HG03575 (cell line): Measurements from ENCODE around the gene AKT3.
"Not testable (repeated sequence)": the region's sequence is repeated elsewhere in the genome, so short reads cannot be mapped to it uniquely, and the experiment has no call there.

Experiments used
- ATAC-seq: cut with Tn5 transposase; IDR thresholded peaks from one replicate; pipeline ENCODE4 v1.9.1; 2021; ENCODE audit not compliant: unreplicated experiment, insufficient number of reproducible peaks, low FRiP score; ENCODE audit errors: extremely low read depth

AKT3 gene

DNA sequence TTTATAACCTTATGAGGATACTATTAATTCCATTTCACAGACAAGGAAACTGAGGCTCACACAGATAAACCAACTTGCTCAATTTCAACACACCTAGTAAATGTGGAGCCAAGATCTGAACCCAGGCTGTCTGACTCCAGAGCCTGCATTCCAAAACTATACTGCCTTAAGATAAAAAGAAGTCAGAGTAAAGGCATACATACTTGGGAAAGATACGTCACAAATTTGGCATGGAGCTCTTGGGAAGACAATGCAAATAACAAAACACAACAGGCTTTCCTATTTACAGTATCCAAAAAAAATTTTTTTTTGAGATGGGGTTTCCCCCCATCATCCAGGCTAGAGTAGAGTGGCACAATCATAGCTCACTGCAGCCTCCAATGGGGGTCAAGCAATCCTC lies 5.9 kb downstream of the AKT3 start:
- no peak for ATAC-seq

DNA sequence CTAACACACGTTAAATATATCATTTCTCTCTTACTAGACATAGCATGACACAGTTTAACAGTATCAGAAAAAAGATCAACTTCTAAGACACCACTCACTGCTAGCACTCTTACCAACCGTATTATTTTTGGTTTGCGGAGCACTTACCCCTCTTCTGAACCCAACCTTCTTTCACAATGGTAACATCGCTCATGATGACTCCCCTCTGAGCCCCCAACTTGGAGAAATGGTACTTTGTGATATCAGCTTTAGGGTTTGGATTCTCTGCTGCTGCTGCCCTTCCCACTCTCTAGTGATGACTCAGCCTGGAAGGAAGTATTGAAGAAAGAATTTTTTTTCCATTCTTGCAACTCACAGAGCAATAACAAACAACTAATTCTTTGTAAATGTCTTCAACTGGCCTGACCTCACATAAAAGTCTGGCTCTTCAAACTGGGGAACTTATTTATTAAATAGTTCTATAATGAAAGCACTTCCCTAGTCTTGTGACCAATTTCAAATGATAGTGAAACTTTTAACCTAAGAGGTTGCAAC lies 7.0 kb downstream of the AKT3 start:
- ATAC-seq = no peak

DNA sequence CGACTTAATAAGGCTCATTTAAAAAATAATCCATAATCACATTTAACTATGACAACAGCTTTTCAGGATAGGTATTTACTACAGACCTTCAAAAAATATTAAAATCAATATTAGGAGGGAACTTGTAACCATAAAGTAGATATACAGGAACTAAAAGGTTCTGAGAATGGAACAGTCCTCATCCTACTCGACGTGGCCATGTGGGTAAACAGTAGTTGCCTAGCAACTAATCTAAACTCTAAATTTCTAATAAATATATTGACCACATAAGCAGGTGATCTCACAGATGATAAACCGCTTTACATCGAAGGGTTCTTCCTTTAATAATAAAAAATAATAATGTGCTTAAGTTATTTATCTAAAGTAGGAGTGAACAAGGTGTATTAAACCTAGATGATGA lies 7.9 kb downstream of the AKT3 start:
- no peak for ATAC-seq

DNA sequence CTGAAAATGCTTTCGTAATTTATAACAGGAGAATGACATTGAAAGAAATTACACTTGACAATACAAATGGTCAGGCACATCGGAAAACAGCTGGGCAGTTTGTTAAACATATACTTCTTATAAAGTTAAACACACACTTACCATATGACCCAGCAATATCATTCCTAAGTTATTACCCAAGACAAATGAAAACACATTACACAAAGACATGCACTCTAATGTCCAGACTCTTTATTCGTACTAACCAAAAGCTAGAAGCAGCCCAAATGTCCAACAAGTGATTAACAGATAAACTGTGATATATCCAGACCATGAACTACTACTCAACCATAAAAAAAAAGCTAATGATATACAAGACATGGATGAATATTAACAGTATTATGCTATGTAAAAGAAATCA lies 8.5 kb downstream of the AKT3 start:
- no peak for ATAC-seq

DNA sequence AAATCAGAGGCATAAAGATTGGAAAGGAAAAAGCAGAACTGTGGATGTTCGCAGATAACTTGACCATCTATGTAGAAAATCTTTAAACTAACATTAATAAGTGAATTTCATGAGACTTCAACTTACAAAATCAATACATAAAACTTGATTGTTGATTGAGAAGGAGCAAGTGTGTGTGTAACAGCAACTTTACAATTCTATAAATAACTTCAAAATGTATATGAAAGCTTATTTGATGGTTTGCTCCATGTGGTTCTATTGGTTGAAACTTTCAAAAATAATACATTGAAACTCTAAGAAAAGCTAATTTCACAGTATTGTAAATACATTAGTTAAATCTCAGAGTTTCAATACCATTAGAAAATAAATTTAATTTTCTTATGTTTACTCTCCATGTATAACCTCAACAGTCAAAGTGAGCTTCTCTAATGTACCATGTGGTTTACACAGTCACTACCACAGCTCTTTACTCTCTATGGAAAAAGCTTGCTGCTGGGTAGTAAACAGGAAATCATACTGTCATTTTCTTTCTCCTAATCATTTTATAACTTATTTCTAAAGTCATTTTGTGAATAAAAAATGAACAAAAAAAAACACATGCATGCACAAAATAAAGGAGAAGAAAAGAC lies 12.0 kb downstream of the AKT3 start:
- peak; percentile 67 for ATAC-seq

DNA sequence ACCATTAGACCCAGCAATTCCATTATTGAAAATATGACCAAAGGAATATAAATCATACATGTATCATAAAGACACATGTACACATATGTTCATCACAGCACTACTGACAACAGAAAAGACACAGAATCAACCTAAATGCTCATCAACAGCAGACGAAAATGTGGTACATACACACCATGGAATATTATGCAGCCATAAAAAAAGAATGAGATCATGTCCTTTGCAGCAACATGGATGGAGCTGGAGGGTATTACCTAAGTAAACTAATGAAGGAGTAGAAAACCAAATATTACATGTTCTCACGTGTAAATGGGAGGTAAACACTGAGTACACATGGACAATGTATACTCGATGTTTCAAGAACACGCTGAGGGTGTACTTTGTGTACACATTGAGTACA lies 15.9 kb downstream of the AKT3 start:
- no peak for ATAC-seq

DNA sequence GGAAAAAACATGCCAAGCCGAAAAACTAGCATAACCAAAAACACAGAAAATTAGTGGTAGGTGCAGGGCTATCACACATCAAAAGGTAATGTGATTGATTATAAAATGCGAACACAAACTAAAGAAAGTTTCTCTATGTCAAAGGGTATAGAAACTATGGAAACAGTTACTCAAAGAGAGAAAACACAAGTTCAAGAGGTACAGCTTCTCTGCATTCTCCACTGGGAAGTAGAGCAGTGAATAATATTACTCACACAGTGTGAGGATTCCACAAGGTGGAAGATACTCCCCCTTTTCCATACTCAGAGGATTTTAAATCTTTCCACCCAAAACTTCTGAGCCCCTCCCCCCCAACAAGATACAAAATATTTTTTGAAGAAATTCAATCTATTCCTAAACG lies 18.6 kb downstream of the AKT3 start:
- ATAC-seq = no peak

DNA sequence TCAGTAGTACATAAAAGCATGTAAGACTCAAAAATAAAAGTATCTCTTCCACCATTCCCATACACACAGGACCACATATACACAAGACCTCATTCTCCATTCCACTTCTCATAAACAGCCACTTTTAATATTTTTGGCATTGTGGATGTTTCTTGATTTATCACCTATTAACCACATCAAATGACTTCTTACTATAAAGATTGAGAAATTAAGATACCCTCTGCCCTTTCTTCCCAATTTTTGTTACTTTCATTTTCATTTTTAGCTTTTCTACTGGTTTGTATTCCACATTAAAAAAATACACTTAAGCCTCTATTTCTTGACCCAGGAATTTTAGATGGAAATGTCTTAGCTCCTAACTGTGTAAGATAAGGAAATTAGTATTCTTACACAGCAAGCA lies 22.8 kb downstream of the AKT3 start:
- ATAC-seq = no peak

DNA sequence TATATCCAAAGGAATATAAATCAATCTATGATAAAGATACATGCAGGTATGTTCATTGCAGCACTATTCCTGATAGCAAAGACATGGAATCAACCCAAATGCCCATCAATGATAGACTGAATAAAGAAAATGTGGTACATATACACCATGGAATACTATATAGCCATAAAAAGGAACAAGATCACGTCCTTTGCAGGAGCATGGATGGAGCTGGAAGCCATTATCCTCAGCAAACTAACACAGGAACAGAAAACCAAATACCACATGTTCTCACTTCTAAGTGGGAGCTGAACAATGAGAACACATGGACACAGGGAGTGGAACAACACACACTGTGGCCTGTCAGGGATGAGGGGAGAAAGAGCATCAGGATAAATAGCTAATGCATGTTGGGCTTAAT lies 25.1 kb downstream of the AKT3 start:
- ATAC-seq = not testable (repeated sequence)

DNA sequence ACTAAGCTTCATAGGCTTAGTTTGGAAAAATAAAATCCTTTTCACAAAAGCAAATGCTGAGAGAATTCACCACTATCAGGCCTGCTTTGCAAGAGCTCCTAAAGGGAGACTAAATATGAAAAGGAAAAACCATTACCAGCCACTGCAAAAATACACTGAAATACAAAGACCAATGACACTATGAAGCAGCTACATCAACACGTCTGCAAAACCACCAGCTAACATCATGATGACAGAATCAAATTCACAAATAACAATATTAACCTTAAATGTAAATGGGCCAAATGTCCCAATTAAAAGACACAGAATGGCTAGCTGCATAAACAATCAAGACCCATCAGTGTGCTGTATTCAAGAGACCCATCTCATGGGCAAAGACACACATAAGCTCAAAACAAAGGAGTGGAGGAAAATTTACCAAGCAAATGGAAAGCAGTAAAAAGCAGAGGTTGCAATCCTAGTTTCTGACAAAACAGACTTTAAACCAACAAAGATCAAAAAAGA lies 28.8 kb downstream of the AKT3 start:
- ATAC-seq = no peak

DNA sequence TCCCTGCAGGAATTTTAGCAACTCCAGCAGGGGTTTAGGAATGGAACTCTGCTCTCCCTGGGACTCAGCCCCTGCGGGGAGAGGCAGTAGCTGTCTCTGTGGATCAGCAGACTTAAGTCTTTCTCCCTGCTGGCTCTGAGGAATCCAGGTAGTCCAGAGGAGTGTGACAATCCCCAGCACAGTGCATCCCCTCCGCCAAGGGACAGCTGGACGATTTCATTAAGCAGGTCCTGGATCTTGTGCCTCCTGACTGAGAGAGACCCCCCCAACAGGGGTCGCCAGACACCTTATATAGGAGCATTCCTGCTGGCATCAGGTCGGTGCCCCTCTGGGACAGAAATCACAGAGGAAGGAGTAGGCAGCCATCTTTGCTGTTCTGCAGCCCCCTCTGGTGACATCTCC lies 30.6 kb downstream of the AKT3 start:
- ATAC-seq = no peak

DNA sequence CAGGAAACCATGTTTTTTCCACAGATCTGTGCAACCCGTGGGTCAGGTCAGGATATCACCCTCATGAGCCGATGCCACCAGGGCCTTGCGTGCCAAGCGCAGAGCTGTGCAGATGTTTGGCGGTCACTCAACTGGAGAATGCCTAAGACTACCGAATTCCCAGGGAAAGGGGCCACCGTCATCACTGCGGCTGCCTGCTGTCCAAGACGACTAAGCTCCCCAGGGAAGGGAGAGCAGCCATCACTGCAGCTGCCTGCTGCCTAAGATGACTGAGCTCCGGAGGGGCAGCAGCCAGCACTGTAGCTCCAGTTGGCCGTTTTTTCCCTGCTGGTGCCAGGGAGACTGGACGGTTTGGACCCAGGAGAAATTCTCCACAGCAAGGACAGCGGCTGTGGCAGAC lies 31.1 kb downstream of the AKT3 start:
- no peak for ATAC-seq

DNA sequence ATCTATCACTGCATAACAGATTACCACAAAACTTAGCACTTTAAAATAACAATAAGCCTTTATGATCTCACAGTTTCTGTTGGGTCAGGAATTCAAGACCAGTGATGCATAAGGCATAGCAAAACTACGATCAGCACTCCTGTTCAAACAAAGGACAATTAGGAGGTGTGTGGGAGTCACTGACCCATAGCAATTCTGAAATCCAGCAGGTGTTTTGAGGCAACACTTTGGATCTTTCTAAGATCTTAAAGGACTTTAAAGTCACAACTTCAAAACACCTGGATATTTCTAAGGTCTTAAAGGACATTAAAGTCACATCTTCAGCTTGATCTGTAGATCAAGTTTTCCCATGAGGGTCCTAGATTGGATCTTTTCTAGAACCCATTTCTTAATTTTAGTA lies 35.3 kb downstream of the AKT3 start:
- ATAC-seq = no peak

DNA sequence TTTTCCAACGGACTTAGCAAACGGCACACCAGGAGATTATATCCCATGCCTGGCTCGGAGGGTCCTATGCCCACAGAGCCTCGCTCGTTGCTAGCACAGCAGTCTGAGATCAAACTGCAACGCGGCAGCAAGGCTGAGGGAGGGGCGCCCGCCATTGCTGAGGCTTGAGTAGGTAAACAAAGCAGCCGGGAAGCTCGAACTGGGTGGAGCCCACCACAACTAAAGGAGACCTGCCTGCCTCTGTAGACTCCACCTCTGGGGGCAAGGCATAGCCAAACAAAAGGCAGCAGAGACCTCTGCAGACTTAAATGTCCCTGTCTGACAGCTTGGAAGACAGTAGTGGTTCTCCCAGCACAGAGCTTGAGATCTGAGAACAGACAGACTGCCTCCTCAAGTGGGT lies 42.7 kb downstream of the AKT3 start:
- not testable (repeated sequence) for ATAC-seq

DNA sequence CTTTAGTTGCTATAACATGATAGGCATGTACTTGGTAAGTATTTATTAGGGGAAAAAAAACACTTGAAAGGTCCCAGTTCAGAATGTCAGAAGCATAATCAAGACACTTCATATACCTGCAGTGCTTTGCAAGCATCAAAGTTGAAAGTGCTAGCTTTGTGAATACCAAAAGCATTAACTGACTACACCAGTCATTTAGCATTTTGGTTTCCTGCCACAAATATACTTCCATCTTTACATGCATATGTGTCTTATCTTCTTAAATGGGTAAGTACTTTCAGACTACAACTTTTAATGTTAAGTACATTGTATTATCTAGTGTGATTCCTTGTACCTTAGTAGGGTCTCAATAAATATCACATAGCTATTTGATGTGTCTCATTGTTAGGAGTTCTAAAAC lies 43.7 kb downstream of the AKT3 start:
- no peak for ATAC-seq

DNA sequence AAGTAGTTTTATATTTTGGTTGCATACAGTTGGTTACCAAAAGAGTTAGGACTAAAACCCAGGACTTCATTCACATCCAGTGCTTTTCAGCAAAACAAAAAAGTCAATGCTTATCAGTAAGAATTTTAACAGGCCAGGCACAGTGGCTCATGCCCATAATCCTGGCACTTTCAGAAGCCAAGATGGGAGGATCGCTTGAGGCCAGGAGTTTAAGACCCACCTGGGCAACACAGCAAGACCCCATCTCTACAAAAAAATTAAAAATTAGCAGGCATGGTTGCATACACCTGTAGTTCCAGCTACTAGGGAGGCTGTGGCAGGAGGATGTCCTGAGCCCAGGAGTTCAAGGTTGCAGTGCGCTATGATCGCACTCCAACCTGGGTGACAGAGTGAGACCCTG lies 47.3 kb downstream of the AKT3 start:
- no peak for ATAC-seq

DNA sequence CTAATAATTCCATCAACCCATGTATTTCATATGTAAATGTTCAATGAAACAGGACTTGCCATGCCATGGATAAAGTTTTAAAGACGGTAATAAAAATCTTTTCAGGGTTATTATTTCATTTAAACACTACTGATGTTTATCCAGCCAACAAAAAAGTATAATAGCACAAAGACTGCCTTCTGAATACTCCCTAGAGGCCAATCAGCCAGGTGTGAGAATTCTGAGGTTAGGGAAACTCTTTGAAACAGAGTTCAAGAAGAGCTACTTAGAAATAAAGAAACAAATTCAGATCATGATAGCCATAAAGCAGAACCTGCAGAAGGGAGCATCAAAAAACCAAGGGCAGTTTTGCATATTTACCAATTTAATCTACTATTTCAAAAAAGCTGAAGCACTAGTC lies 48.7 kb downstream of the AKT3 start:
- ATAC-seq = no peak

DNA sequence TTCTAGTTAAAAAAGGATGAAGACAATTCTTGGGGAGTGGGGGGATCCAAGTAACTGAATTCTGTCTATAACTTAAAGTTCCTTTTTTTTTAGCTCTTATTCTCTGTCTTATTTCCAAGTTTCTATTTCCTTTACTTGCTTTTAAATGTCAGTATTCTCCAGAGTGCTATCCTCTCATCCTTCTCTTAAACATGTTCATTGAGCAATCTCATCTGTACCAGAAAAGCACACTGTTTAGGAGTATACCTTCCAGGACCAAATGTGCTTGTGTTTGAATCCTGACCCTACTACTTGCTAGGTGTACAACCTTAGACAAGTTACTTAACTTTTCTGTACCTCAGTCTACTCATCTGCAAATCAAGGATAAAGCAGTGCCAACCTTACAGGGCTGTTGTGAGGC lies 50.1 kb downstream of the AKT3 start:
- ATAC-seq = no peak

DNA sequence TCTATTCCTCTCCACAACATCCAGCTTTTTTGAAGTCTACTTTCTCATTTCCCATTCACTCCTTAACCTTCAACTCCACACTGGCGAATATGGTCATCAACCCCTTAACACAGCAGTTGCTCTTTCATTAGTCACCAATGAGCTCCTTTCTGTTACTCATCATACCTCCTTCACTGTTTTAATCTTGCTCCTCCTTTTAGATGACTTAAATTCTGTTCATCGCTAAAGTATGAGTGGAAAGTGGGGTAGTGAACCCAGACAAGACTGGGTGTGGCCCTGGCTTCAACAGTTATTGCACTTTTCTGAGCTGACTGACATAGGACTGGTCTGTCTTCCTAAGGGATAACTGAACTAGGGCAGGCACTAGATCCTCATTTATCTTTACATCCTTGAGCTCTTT lies 51.3 kb downstream of the AKT3 start:
- ATAC-seq = no peak

DNA sequence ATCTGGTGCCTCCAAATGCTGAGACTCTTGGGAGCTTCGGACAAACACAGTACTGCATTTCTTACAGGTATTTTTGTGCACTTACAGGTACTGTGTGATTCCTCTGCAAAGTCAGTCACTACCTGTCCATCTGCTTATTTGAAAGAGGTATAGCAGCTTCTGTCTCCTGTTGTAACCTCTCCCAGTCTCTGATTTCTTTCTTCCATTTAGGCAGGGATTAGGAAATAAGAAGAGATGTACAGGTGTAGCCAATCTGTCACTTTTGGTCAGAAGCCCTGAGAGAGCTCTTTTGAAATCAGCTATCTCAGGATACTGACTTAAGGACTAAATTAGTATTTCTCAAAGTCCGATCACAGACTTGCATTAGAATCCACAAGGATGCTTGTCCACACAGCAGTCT lies 54.0 kb downstream of the AKT3 start:
- ATAC-seq = no peak

DNA sequence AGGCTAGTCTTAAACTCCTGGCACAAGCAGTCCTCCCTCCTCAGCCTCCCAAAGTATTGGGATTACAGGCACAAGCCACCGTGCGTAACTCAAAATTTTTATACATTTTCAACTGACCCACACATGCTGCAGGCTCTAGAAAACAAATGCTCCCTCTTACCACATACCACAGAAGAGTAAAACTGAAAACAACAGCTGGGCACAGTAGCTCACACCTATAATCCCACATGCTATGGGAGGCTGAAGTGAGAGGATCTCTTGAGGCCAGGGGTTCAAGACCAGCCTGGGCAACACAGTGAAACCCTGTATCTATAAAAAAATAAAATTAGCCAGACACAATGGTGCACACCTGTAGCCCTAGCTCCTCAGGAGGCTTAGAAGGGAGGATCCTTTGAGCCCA lies 56.7 kb downstream of the AKT3 start:
- ATAC-seq = no peak
